Measurements from ENCODE around the gene VSNL1. TPM values are rescaled to one million over a fixed set of nuclear protein-coding genes. Genes with fewer than 3 reads are reported as not detected.

VSNL1 gene
- 0.96 and 1.3 TPM in 2 replicates for polyA plus RNA-seq (2012; rRNA removed)
- polyA plus RNA-seq (2012; cell fraction: cytosol; rRNA removed) = 1.3 and 1.5 TPM in 2 replicates
- 0.26 and 0.33 TPM in 2 replicates for polyA plus RNA-seq (2012; cell fraction: nucleus; rRNA removed)

GRCh38 chr2:17540093-17540812, at the start of gene VSNL1:
Gene VSNL1, plus strand, starts transcription at chr2:17540696. Its CDS starts 51,379 bp downstream, at chr2:17592075.
- no peaks in the 10 kb centered on the region for H3K9me3 ChIP-seq
- H3K9ac ChIP-seq = no peak within 1 kb of the TSS
- H3K9me2 ChIP-seq = no peaks in the 10 kb centered on the region
- 1% methylated on average over 43 of the region's 43 CpGs for WGBS (ENCODE audit: low lambda C conversion rate)
- H3K36me3 ChIP-seq (replicated peaks in 1 of 2; ENCODE audit: control insufficient read depth in 1 of 2, insufficient read depth in 2 of 2, low read length in 1 of 2) = no peaks in the 10 kb centered on the region
- POLR2A ChIA-PET = interaction anchor here (0.5 to 1.1 kb wide), 4 partner anchors 19 to 765 kb away, joined by 3 to 4 read pairs (median 4); no protein-coding TSS in a partner anchor
- H4K20me1 ChIP-seq (ENCODE audit: insufficient read depth) = no peaks in the 10 kb centered on the region
- peak within 1 kb of the TSS; percentile 62 to 74 for H3K4me3 ChIP-seq (ENCODE audit: low read depth in 2 of 2, low read length in 1 of 2)
- peak within 1 kb of the TSS; percentile 92 for H3K4me2 ChIP-seq
- CTCF ChIA-PET = interaction anchor here (0.8 to 3.1 kb wide), 8 partner anchors 9 to 766 kb away, joined by 3 to 16 read pairs (median 4); no protein-coding TSS in a partner anchor
- peak within 1 kb of the TSS; percentile 11 to 68; a peak in 3 of 4 replicates for H3K27ac ChIP-seq (ENCODE audit: low read depth in 2 of 2, low read length in 1 of 2)
- H3K4me1 ChIP-seq (ENCODE audit: control insufficient read depth in 1 of 2, insufficient read depth in 2 of 2, low read depth in 1 of 2, low read length in 1 of 2) = peaks cover 0 to 25% of the 10 kb centered on the region in 2 experiments; a peak in 2 of 4 replicates
- H3K27me3 ChIP-seq (ENCODE audit: insufficient read depth) = peaks cover 19% of the 10 kb centered on the region; the same call in 1 of the 2 replicates
- H3F3A ChIP-seq (replicated peaks; ENCODE audit: insufficient read depth) = peaks cover 7% of the 10 kb centered on the region
- peak; percentile 96 for DNase-seq
- peak within 1 kb of the TSS; percentile 89 for H2AFZ ChIP-seq (ENCODE audit: low read depth)
- H3K79me2 ChIP-seq (ENCODE audit: insufficient read depth) = no peaks in the 10 kb centered on the region
- TF ChIP-seq TAF1 (IDR thresholded peaks at IDR 0.05; ENCODE audit: borderline replicate concordance, low read depth, low read length) = 0 out of 2 replicates have a peak, but pooled peaks have one; percentile 19
- TF ChIP-seq POLR2AphosphoS5 (IDR thresholded peaks at IDR 0.05; ENCODE audit: low read depth, low read length) = no peak
- TF ChIP-seq GABPA (IDR thresholded peaks at IDR 0.05; ENCODE audit: low read depth) = no peak
- no peak for TF ChIP-seq PBX3 (IDR thresholded peaks at IDR 0.05)
- TF ChIP-seq TCF12 (IDR thresholded peaks at IDR 0.05) = no peak
- no peak for TF ChIP-seq EZH2phosphoT487 (IDR thresholded peaks at IDR 0.05; ENCODE audit: borderline replicate concordance, low read depth)
- no peak for TF ChIP-seq MXI1 (IDR thresholded peaks at IDR 0.05; ENCODE audit: low read depth, low read length)
- TF ChIP-seq MEF2A (IDR thresholded peaks at IDR 0.05; ENCODE audit: borderline replicate concordance, low read depth) = no peak
- TF ChIP-seq EP300 (IDR thresholded peaks at IDR 0.05; ENCODE audit: borderline replicate concordance in 1 of 2, low read depth in 1 of 2, low read length in 1 of 2) = 0 out of 4 replicates have a peak, but pooled peaks of 1 of the 2 experiments have one; percentile 22
- TF ChIP-seq MAX (IDR thresholded peaks at IDR 0.05; ENCODE audit: low read depth) = peak; percentile 57
- no peak for TF ChIP-seq TEAD4 (IDR thresholded peaks at IDR 0.05; ENCODE audit: borderline replicate concordance, insufficient read depth)
- peak; percentile 20; the same call in 1 of the 2 replicates for TF ChIP-seq SIN3A (IDR thresholded peaks at IDR 0.05; ENCODE audit: borderline replicate concordance, low read depth, low read length)
- no peak for TF ChIP-seq YY1 (IDR thresholded peaks at IDR 0.05; ENCODE audit: low read depth)
- TF ChIP-seq USF2 (IDR thresholded peaks at IDR 0.05; ENCODE audit: borderline replicate concordance, low read depth, low read length) = no peak
- no peak for TF ChIP-seq SMC3 (IDR thresholded peaks at IDR 0.05; ENCODE audit: low read depth, low read length)
- no peak for TF ChIP-seq RXRA (IDR thresholded peaks at IDR 0.05; ENCODE audit: borderline replicate concordance, low read depth)
- peak; percentile 84 for TF ChIP-seq CHD2 (IDR thresholded peaks at IDR 0.05; ENCODE audit: low read length, partially characterized antibody)
- TF ChIP-seq CTCF (IDR thresholded peaks at IDR 0.05) = no peak
- no peak for TF ChIP-seq NFIC (IDR thresholded peaks at IDR 0.05; ENCODE audit: borderline replicate concordance)
- TF ChIP-seq USF1 (IDR thresholded peaks at IDR 0.05; ENCODE audit: borderline replicate concordance, low read depth) = no peak
- TF ChIP-seq JUND (IDR thresholded peaks at IDR 0.05) = no peak; the same call in 1 of the 2 replicates
- no peak for TF ChIP-seq RAD21 (IDR thresholded peaks at IDR 0.05; ENCODE audit: low read length)
- no peak for TF ChIP-seq GATA2 (CRISPR knock-in tag; IDR thresholded peaks at IDR 0.05)
- no peak for TF ChIP-seq FOXJ3 (CRISPR knock-in tag; IDR thresholded peaks at IDR 0.05)
- TF ChIP-seq NRF1 (IDR thresholded peaks at IDR 0.05; ENCODE audit: low read depth, low read length) = peak; percentile 88
- no peak for TF ChIP-seq IRF3 (IDR thresholded peaks at IDR 0.05; ENCODE audit: low read depth, low read length)
- TF ChIP-seq RCOR1 (IDR thresholded peaks at IDR 0.05; ENCODE audit: low read length) = peak; percentile 65; the same call in 1 of the 2 replicates

Data from SK-N-SH (cell line).